HCT116 (cell line): ENCODE results near the gene GPR107. TPM values are rescaled to one million over a fixed set of nuclear protein-coding genes. Genes with fewer than 3 reads are reported as not detected.

Experiments
- ATAC-seq: fragments of 200-7000 bp; cut with Tn5 transposase; 2 replicates; pipeline ENCODE4 v1.9.1; 2020; ENCODE audit warnings: mild to moderate bottlenecking, moderate library complexity
- BruUV-seq: library from RNA; stranded (reverse); fragments of 400-500 nt; replicated peaks from 2 replicates; lab custom pipeline; 2021; lab: Mats Ljungman, UMichigan
- CTCF ChIA-PET: fragments of 300-600 bp; sonication (Branson Sonifier 250); formaldehyde crosslinking; loops from one replicate; lab custom pipeline; 2021; ENCODE audit warnings: antibody characterized with exemption; lab: Charles Lee
- POLR2A ChIA-PET: fragments of 300-600, 350-600 bp; sonication (Branson Sonifier 250); formaldehyde crosslinking; loops from one replicate; lab custom pipeline; 2021; ENCODE audit warnings: antibody characterized with exemption; lab: Charles Lee
- RAD21 ChIA-PET, 2 experiments: fragments of 300-600 bp; sonication (Branson Sonifier 250); formaldehyde crosslinking; loops; one replicate each; lab custom pipeline; 2023; ENCODE audit warnings: low total read pairs in 2 of 2; ENCODE audit not compliant: uncharacterized antibody in 2 of 2, unreplicated experiment in 2 of 2, low non-redundant PET in 1 of 2; lab: Charles Lee
- DNase-seq: peaks from one replicate; pipeline ENCODE4 v3.0.0-alpha.2; 2010; ENCODE audit warnings: low read depth, low spot score
- H2AFZ ChIP-seq: fragments of 200-600 bp; shearing (Covaris generic), sonication (generic); 2 replicates; pipeline ENCODE4 v1.6.1; 2017; ENCODE audit warnings: low read depth, mixed run types, mixed read lengths, antibody characterized with exemption, low read length; ENCODE audit not compliant: poor library complexity, severe bottlenecking
- H3K27ac ChIP-seq: 2 replicates; pipeline ENCODE4 v1.5.1; 2012; ENCODE audit warnings: low read depth, low read length
- H3K27me3 ChIP-seq: fragments of 200-600 bp; sonication (generic); 2 replicates; pipeline ENCODE4 v1.6.1; 2016; ENCODE audit warnings: mixed run types, low read length, mixed read lengths; ENCODE audit not compliant: insufficient read depth
- H3K36me3 ChIP-seq, 2 experiments: fragments of 200-500 bp in 1 of 2; fragments of 200-600 bp in 1 of 2; sonication (Bioruptor generic) in 1 of 2; sonication (generic) in 1 of 2; 2 replicates each; pipeline versions ENCODE4 v1.5.1 to v1.6.1; 2014 to 2016; ENCODE audit warnings: low read length in 2 of 2, inconsistent platforms in 1 of 2, mixed read lengths in 1 of 2, mixed run types in 1 of 2; ENCODE audit not compliant: insufficient read depth in 2 of 2, control insufficient read depth in 1 of 2
- H3K4me1 ChIP-seq, 2 experiments: fragments of 200-600 bp in 1 of 2; sonication (generic) in 1 of 2; 2 replicates each; pipeline versions ENCODE4 v1.5.1 to v1.6.1; 2012 to 2017; ENCODE audit warnings: low read length in 2 of 2, inconsistent platforms in 1 of 2, mild to moderate bottlenecking in 1 of 2, mixed read lengths in 1 of 2, mixed run types in 1 of 2, moderate library complexity in 1 of 2; ENCODE audit not compliant: insufficient read depth in 2 of 2, control insufficient read depth in 1 of 2
- H3K4me2 ChIP-seq: fragments of 200-600 bp; sonication (generic); 2 replicates; pipeline ENCODE4 v1.6.1; 2017; ENCODE audit warnings: mixed run types, low read length, mixed read lengths
- H3K4me3 ChIP-seq, 2 experiments: fragments of 200-600 bp in 1 of 2; sonication (generic) in 1 of 2; replicated peaks in 1 of 2; 2 replicates each; pipeline ENCODE4 v1.5.1; 2011 to 2016; ENCODE audit warnings: low read length in 2 of 2, control low read depth in 1 of 2, low read depth in 1 of 2, mild to moderate bottlenecking in 1 of 2, mixed read lengths in 1 of 2, mixed run types in 1 of 2
- H3K79me2 ChIP-seq: fragments of 200-600 bp; sonication (generic); 2 replicates; pipeline ENCODE4 v1.6.1; 2017; ENCODE audit warnings: mild to moderate bottlenecking, mixed run types, low read length, moderate library complexity, mixed read lengths; ENCODE audit not compliant: insufficient read depth
- H3K9ac ChIP-seq: fragments of 200-600 bp; sonication (generic); 2 replicates; pipeline ENCODE4 v1.6.1; 2016; ENCODE audit warnings: low read length, mixed read lengths
- H3K9me2 ChIP-seq: fragments of 200-600 bp; sonication (generic), shearing (Covaris generic); 2 replicates; pipeline ENCODE4 v1.6.1; 2017; ENCODE audit warnings: mixed run types, mild to moderate bottlenecking, moderate library complexity; ENCODE audit not compliant: insufficient read depth
- H3K9me3 ChIP-seq, 2 experiments: fragments of 200-500 bp in 1 of 2; fragments of 200-600 bp in 1 of 2; sonication (Bioruptor generic) in 1 of 2; sonication (generic) in 1 of 2; 2 replicates each; pipeline ENCODE4 v1.6.1; 2014 to 2017; ENCODE audit warnings: low read length in 2 of 2, mixed read lengths in 2 of 2, inconsistent platforms in 1 of 2, low read depth in 1 of 2, mild to moderate bottlenecking in 1 of 2, mixed run types in 1 of 2, moderate library complexity in 1 of 2; ENCODE audit not compliant: control insufficient read depth in 1 of 2, insufficient read depth in 1 of 2
- H4K20me1 ChIP-seq: fragments of 200-600 bp; sonication (generic), shearing (Covaris generic); 2 replicates; pipeline ENCODE4 v1.6.1; 2017; ENCODE audit warnings: mixed run types, mild to moderate bottlenecking, moderate library complexity; ENCODE audit not compliant: insufficient read depth
- CBX3 ChIP-seq: IDR thresholded peaks from 2 replicates; pipeline ENCODE4 v1.6.1; 2012; ENCODE audit warnings: low read depth
- CEBPB ChIP-seq: IDR thresholded peaks from 2 replicates; pipeline ENCODE4 v1.6.1; 2012; ENCODE audit warnings: low read depth
- CTCF ChIP-seq, 3 experiments: fragments of 200-600 bp in 1 of 3; sonication (generic) in 1 of 3; IDR thresholded peaks in 2 of 3; conservative IDR thresholded peaks in 1 of 3; 2 replicates each; pipeline ENCODE4 v1.5.1; 2012 to 2017; ENCODE audit warnings: low read depth in 2 of 3, low read length in 2 of 3, antibody characterized with exemption in 1 of 3, borderline replicate concordance in 1 of 3, control low read depth in 1 of 3, mild to moderate bottlenecking in 1 of 3, mixed read lengths in 1 of 3, mixed run types in 1 of 3, moderate library complexity in 1 of 3; ENCODE audit not compliant: insufficient read depth in 1 of 3
- EZH2 ChIP-seq: fragments of 200-600 bp; sonication (generic); IDR thresholded peaks from 2 replicates; pipeline ENCODE4 v1.6.1; 2017; ENCODE audit warnings: antibody characterized with exemption, mixed run types
- EZH2phosphoT487 ChIP-seq: fragments of 200-600 bp; IDR thresholded peaks from 2 replicates; pipeline ENCODE4 v1.6.1; 2018; ENCODE audit warnings: antibody characterized with exemption, borderline replicate concordance
- JUND ChIP-seq: IDR thresholded peaks from 2 replicates; pipeline ENCODE4 v1.6.1; 2012
- POLR2A ChIP-seq: IDR thresholded peaks from 2 replicates; pipeline ENCODE4 v1.7.0; 2011; ENCODE audit warnings: borderline replicate concordance; ENCODE audit not compliant: insufficient read depth, insufficient read length; ENCODE audit errors: extremely low read depth
- RAD21 ChIP-seq: IDR thresholded peaks from 2 replicates; pipeline ENCODE4 v1.6.1; 2012; ENCODE audit warnings: low read depth, mild to moderate bottlenecking
- SIN3A ChIP-seq: IDR thresholded peaks from 2 replicates; pipeline ENCODE4 v1.6.1; 2012; ENCODE audit warnings: low read depth
- TCF7L2 ChIP-seq: IDR thresholded peaks from 2 replicates; pipeline ENCODE4 v1.7.0; 2011; ENCODE audit warnings: borderline replicate concordance, inconsistent platforms; ENCODE audit not compliant: insufficient read depth, insufficient read length; ENCODE audit errors: extremely low read depth
- ZFX ChIP-seq: fragments of 450-650 bp; IDR thresholded peaks from 2 replicates; pipeline ENCODE4 v1.6.1; 2017
- intact Hi-C: fragments of 100-400 bp; cut with micrococcal nuclease; formaldehyde crosslinking; loops from 2 replicates; pipeline ENCODE4 v1.10.0; 2022
- total RNA-seq: library from RNA; stranded (reverse); gene quantifications from one replicate; pipeline ENCODE4 v1.2.1, GENCODE V29; 2021; ENCODE audit not compliant: unreplicated experiment
- TF ChIP-seq, protein P1 (sequence below): IDR thresholded peaks from 2 replicates; pipeline ENCODE4 v1.6.1; 2011; ENCODE audit warnings: mild to moderate bottlenecking, low read length, moderate library complexity; ENCODE audit not compliant: insufficient replicate concordance; ENCODE audit errors: extremely low read depth

The GPR107 gene
- total RNA-seq, 1 experiment from 2014 or later = 32.5 TPM

- no peak overlapping the region for H2AFZ ChIP-seq
- POLR2A ChIA-PET = no interaction called here
- RAD21 ChIA-PET = no interaction called here
- CTCF ChIA-PET = no interaction called here
- H3K9ac ChIP-seq = no peak overlapping the region
- no peak overlapping the region for H3K4me2 ChIP-seq
- H3K4me1 ChIP-seq = no peaks in the 10 kb centered on the region
- H3K36me3 ChIP-seq = no peaks in the 10 kb centered on the region
- no peaks in the 10 kb centered on the region for H3K9me2 ChIP-seq
- DNase-seq (no peak), ATAC-seq (no peak)
- no peak overlapping the region for H3K4me3 ChIP-seq
- H3K9me3 ChIP-seq = no peaks in the 10 kb centered on the region
- no TSS peak for BruUV-seq
- intact Hi-C loops = no loop called here
- no peaks in the 10 kb centered on the region for H4K20me1 ChIP-seq
- no peaks in the 10 kb centered on the region for H3K27me3 ChIP-seq
- TF ChIP-seq ZFX (no peak), CTCF (IDR thresholded peaks at IDR 0.05 in 2 of 3, conservative IDR thresholded peaks at IDR 0.05 in 1 of 3; ENCODE audit: borderline replicate concordance in 1 of 3, insufficient read depth in 1 of 3, low read depth in 2 of 3, low read length in 2 of 3) (no peak), RAD21 (no peak)
- H3K79me2 ChIP-seq = peaks cover 37% of the 10 kb centered on the region
- no peak overlapping the region for H3K27ac ChIP-seq
These were observed 15.3 kb downstream of the GPR107 start for GRCh38 chr9:130069048-130069447.

GRCh38 chr9:130072515-130073235 is 19.0 kb downstream of the GPR107 start:
- intact Hi-C loops = no loop called here
- TF ChIP-seq EZH2 (no peak), POLR2A (no peak), TCF7L2 (no peak), EZH2phosphoT487 (no peak), CBX3 (no peak), JUND (no peak), SIN3A (no peak), RAD21 (no peak), CEBPB (no peak)
- TF ChIP-seq, protein P1, sequence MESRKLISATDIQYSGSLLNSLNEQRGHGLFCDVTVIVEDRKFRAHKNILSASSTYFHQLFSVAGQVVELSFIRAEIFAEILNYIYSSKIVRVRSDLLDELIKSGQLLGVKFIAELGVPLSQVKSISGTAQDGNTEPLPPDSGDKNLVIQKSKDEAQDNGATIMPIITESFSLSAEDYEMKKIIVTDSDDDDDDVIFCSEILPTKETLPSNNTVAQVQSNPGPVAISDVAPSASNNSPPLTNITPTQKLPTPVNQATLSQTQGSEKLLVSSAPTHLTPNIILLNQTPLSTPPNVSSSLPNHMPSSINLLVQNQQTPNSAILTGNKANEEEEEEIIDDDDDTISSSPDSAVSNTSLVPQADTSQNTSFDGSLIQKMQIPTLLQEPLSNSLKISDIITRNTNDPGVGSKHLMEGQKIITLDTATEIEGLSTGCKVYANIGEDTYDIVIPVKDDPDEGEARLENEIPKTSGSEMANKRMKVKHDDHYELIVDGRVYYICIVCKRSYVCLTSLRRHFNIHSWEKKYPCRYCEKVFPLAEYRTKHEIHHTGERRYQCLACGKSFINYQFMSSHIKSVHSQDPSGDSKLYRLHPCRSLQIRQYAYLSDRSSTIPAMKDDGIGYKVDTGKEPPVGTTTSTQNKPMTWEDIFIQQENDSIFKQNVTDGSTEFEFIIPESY = no peak

More at GRCh38 chr9:130072515-130073235, 19.0 kb downstream of the GPR107 start:
- RAD21 ChIA-PET = no interaction called here
- no peaks in the 10 kb centered on the region for H3K27me3 ChIP-seq
- no peaks in the 10 kb centered on the region for H3K9me2 ChIP-seq
- no peak overlapping the region for H2AFZ ChIP-seq
- no peaks in the 10 kb centered on the region for H3K9me3 ChIP-seq
- peaks cover 3 to 5% of the 10 kb centered on the region in 2 experiments; a peak in 2 of 4 replicates for H3K36me3 ChIP-seq
- peaks cover 24% of the 10 kb centered on the region for H3K79me2 ChIP-seq
- H3K27ac ChIP-seq = no peak overlapping the region
- POLR2A ChIA-PET = no interaction called here
- no peak for ATAC-seq
- H4K20me1 ChIP-seq = no peaks in the 10 kb centered on the region
- no peak overlapping the region for H3K4me2 ChIP-seq
- no peaks in the 10 kb centered on the region for H3K4me1 ChIP-seq
- BruUV-seq = no TSS peak
- H3K9ac ChIP-seq = no peak overlapping the region
- H3K4me3 ChIP-seq = no peak overlapping the region
- no peak for DNase-seq
- CTCF ChIA-PET = no interaction called here
